ENCODE data around the gene RGS3. TPM values are rescaled to one million over a fixed set of nuclear protein-coding genes. Genes with fewer than 3 reads are reported as not detected.

Gene RGS3
- total and polyA plus RNA-seq, 10 of the 15 experiments (the other 5 are each of a cell fraction or from before 2014, with no cell fraction given): 2.9 to 138 (median 28.8) TPM

- H3K4me2 ChIP-seq (ENCODE audit: control insufficient read depth, insufficient read depth): 0 out of 2 replicates have a peak overlapping the region, but pooled peaks have one; percentile 12
- WGBS (ENCODE audit: insufficient coverage, insufficient replicate concordance, low lambda C conversion rate, missing lambda C conversion rate): 93% methylated on average over 10 of the region's 11 CpGs
- H3K9ac ChIP-seq (ENCODE audit: control insufficient read depth, insufficient read depth, low read length): no peak overlapping the region
- DNase-seq (ENCODE audit: low read depth, low spot score) (no peak), ATAC-seq (no peak), FAIRE-seq (no peak)
- peaks cover 35% of the 10 kb centered on the region for H3K79me2 ChIP-seq (ENCODE audit: control insufficient read depth, insufficient read depth, low read length)
- POLR2A ChIA-PET: interaction anchor here (1.1 to 11.8 kb wide), 6 partner anchors 13 to 77 kb away, joined by 3 to 233 read pairs (median 6); no protein-coding TSS in a partner anchor
- no peak overlapping the region for H2AFZ ChIP-seq (ENCODE audit: control insufficient read depth, low read depth, low read length)
- no peaks in the 10 kb centered on the region for H3K9me3 ChIP-seq (replicated peaks; ENCODE audit: control insufficient read depth, insufficient read depth, low read length)
- RAD21 ChIA-PET (ENCODE audit: unreplicated experiment): interaction anchor here (1.0 to 15.8 kb wide), 12 partner anchors 8 to 303 kb away, joined by 3 to 481 read pairs (median 8); partner anchors contain the start of gene CDC26
- in situ Hi-C loops (cut with MboI): no loop called here
- no peak overlapping the region; the same call in 1 of the 2 replicates for H3K4me3 ChIP-seq
- BruUV-seq (replicated peaks): no TSS peak
- H3K27ac ChIP-seq (ENCODE audit: control insufficient read depth, insufficient read depth): peak overlapping the region; percentile 70; the same call in 1 of the 2 replicates
- TF ChIP-seq SP1 (IDR thresholded peaks at IDR 0.05; ENCODE audit: low read depth, low read length): no peak
- TF ChIP-seq PKNOX1 (IDR thresholded peaks at IDR 0.05): 0 out of 2 replicates have a peak, but pooled peaks have one; percentile 21
- no peak for TF ChIP-seq NRF1 (conservative IDR thresholded peaks at IDR 0.05; ENCODE audit: low read depth, low read length)
- TF ChIP-seq POLR2AphosphoS2 (IDR thresholded peaks at IDR 0.05; ENCODE audit: low read depth, low read length): no peak
- no peak for TF ChIP-seq ZBTB33 (IDR thresholded peaks at IDR 0.05)
- no peak for TF ChIP-seq DPF2 (IDR thresholded peaks at IDR 0.05)
- TF ChIP-seq ZNF592 (IDR thresholded peaks at IDR 0.05): no peak
- H3K36me3 ChIP-seq (ENCODE audit: control insufficient read depth in 2 of 2, insufficient read depth in 2 of 2, low read length in 1 of 2): no peaks in the 10 kb centered on the region; a peak in 3 of 4 replicates
- SMC1A ChIA-PET (ENCODE audit: uncharacterized antibody, unreplicated experiment): interaction anchor here (0.8 to 7.5 kb wide), 12 partner anchors 8 to 129 kb away, joined by 3 to 323 read pairs (median 20); no protein-coding TSS in a partner anchor
- CTCF ChIA-PET: interaction anchor here (0.6 to 17.8 kb wide), 15 partner anchors 10 to 129 kb away, joined by 3 to 306 read pairs (median 9); no protein-coding TSS in a partner anchor
- no peaks in the 10 kb centered on the region for H3K27me3 ChIP-seq (replicated peaks in 1 of 2; ENCODE audit: control insufficient read depth in 2 of 2, insufficient read depth in 2 of 2, low read length in 1 of 2)
- H4K20me1 ChIP-seq (ENCODE audit: control insufficient read depth, insufficient read depth): no peaks in the 10 kb centered on the region
- peaks cover 88% of the 10 kb centered on the region for H3K4me1 ChIP-seq (ENCODE audit: control insufficient read depth, insufficient read depth, low read length)
- intact Hi-C loops (cut with micrococcal nuclease; ENCODE audit: unreplicated experiment): loop anchor here (5.0 kb wide), 1 partner anchor 300 kb away; the partner anchor contains the start of genes CDC26 and PRPF4
These were observed 114.2 kb downstream of the RGS3 start for GRCh38 chr9:113577525-113578261.

Measured in GM12878 (cell line).